HEK293T (cell line): ENCODE results near the gene ZNF552.

Source experiments
- ARNT ChIP-seq: fragments of 450-650 bp; IDR thresholded peaks from 2 replicates; pipeline ENCODE4 v1.6.1; 2017; ENCODE audit warnings: mild to moderate bottlenecking
- HDGF ChIP-seq: fragments of 450-650 bp; IDR thresholded peaks from 2 replicates; pipeline ENCODE4 v1.6.1; 2017; ENCODE audit warnings: antibody characterized with exemption, borderline replicate concordance
- LEF1 ChIP-seq: fragments of 450-650 bp; IDR thresholded peaks from 2 replicates; pipeline ENCODE4 v1.6.1; 2017; ENCODE audit warnings: mild to moderate bottlenecking, borderline replicate concordance
- TF ChIP-seq, protein P1 (sequence below): fragments of 450-650 bp; IDR thresholded peaks from 2 replicates; pipeline ENCODE4 v1.6.1; 2016

DNA sequence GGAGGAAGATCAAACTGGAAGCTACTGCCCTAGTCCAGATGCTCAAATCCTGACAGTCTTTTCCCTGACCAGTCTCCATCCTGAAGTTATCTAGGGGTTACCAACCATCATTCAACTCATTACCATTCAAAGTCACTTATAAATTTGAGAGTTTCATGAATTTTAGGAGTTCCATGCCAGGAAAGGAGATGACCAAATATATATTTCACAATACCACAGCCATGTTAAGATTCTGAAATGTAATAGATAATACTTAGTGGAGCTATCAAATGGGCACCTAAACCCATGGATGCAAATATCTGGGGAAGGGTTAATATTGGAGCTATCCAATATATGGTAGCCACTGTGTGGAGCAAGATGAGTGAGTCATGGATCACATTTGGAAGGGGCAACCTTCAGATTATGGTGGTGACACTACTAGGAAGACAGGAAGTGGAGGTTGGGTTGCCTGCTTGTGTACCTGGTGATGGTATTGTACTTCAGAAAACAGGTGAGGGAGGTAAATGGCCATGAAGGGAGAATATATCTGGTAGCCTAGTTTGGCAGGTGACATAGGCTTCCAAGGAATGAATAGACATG is 26.5 kb downstream of the ZNF552 start:
- TF ChIP-seq LEF1 (no peak), HDGF (no peak), ARNT (no peak)
- TF ChIP-seq, protein P1, sequence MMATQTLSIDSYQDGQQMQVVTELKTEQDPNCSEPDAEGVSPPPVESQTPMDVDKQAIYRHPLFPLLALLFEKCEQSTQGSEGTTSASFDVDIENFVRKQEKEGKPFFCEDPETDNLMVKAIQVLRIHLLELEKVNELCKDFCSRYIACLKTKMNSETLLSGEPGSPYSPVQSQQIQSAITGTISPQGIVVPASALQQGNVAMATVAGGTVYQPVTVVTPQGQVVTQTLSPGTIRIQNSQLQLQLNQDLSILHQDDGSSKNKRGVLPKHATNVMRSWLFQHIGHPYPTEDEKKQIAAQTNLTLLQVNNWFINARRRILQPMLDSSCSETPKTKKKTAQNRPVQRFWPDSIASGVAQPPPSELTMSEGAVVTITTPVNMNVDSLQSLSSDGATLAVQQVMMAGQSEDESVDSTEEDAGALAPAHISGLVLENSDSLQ = no peak
